NCI-H510A treated with DMSO at 0.1 percent for 48 hours (cell line): ENCODE measurements around the gene ADAMTS8.

Experiments
- DNase-seq: peaks from one replicate; lab custom pipeline; 2025; lab: John Stamatoyannopoulos, UW

Gene ADAMTS8

GRCh38 chr11:130418756-130419155 lies 9.7 kb downstream of the ADAMTS8 start:
- DNase-seq: no peak

- no peak for DNase-seq
Observed at GRCh38 chr11:130418210-130418609, 10.2 kb downstream of the ADAMTS8 start.

- no peak for DNase-seq
Observed at GRCh38 chr11:130416906-130417305, 11.5 kb downstream of the ADAMTS8 start.

- no peak for DNase-seq
Observed at GRCh38 chr11:130416530-130416882, 11.9 kb downstream of the ADAMTS8 start.

- no peak for DNase-seq
Observed at GRCh38 chr11:130415731-130416529, 12.5 kb downstream of the ADAMTS8 start.

- DNase-seq: no peak
Observed at GRCh38 chr11:130414107-130415080, 14.0 kb downstream of the ADAMTS8 start.

- no peak for DNase-seq
Observed at GRCh38 chr11:130413405-130414106, 14.9 kb downstream of the ADAMTS8 start.

- DNase-seq: no peak
Observed at GRCh38 chr11:130411223-130411622, 17.2 kb downstream of the ADAMTS8 start.

GRCh38 chr11:130409594-130410388 lies 18.6 kb downstream of the ADAMTS8 start:
- DNase-seq: no peak

GRCh38 chr11:130408901-130409300 lies 19.5 kb downstream of the ADAMTS8 start:
- DNase-seq: no peak

- DNase-seq: no peak
Observed at GRCh38 chr11:130408401-130408890, 20.0 kb downstream of the ADAMTS8 start.

- DNase-seq: no peak
Observed at GRCh38 chr11:130407978-130408377, 20.4 kb downstream of the ADAMTS8 start.

- DNase-seq: no peak
Observed at GRCh38 chr11:130405428-130405827, 23.0 kb downstream of the ADAMTS8 start.

- no peak for DNase-seq
Observed at GRCh38 chr11:130404727-130405126, 23.7 kb downstream of the ADAMTS8 start.

GRCh38 chr11:130403967-130404366 lies 24.4 kb downstream of the ADAMTS8 start:
- DNase-seq: no peak

GRCh38 chr11:130403271-130403804 lies 25.1 kb downstream of the ADAMTS8 start:
- DNase-seq: no peak

- DNase-seq: no peak
Observed at GRCh38 chr11:130402570-130402969, 25.8 kb downstream of the ADAMTS8 start.

- no peak for DNase-seq
Observed at GRCh38 chr11:130400781-130401483, 27.5 kb downstream of the ADAMTS8 start.

- no peak for DNase-seq
Observed at GRCh38 chr11:130399196-130399595, 29.2 kb downstream of the ADAMTS8 start.

GRCh38 chr11:130397780-130398179 lies 30.6 kb downstream of the ADAMTS8 start:
- no peak for DNase-seq
